Stimulated activated naive CD4-positive, alpha-beta T cell (primary cell): ENCODE data around the gene MRM2.

Source experiments
- DNase-seq, 6 experiments: peaks; one replicate each; lab custom pipeline; 2025; lab: John Stamatoyannopoulos, UW

The MRM2 gene

DNA sequence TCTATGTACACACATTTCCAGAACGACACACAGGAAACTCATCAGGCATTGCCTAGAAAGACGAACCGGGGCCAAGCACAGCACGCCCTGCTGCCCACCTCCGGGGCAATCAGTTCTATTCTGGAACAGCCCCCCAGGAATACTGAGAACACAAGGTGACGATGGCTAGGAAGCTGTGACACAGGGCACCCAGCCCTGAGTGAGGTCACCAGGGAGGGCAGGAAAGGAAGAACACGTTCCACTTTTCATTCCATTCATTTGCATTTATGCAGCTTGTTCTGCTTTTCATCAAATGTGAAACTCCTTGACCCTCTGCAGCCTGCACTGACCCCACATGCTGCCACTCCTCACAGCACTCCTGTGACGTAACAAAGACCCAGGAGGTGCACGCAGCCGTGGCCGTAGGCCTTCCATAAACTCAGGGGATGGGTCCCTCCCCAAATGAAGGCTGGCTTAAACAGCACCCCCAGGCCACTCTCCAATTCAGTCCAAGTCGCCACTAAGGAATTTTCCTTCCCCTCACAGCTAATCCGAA is 38.2 kb downstream of the MRM2 start:
- DNase-seq = no peak

DNA sequence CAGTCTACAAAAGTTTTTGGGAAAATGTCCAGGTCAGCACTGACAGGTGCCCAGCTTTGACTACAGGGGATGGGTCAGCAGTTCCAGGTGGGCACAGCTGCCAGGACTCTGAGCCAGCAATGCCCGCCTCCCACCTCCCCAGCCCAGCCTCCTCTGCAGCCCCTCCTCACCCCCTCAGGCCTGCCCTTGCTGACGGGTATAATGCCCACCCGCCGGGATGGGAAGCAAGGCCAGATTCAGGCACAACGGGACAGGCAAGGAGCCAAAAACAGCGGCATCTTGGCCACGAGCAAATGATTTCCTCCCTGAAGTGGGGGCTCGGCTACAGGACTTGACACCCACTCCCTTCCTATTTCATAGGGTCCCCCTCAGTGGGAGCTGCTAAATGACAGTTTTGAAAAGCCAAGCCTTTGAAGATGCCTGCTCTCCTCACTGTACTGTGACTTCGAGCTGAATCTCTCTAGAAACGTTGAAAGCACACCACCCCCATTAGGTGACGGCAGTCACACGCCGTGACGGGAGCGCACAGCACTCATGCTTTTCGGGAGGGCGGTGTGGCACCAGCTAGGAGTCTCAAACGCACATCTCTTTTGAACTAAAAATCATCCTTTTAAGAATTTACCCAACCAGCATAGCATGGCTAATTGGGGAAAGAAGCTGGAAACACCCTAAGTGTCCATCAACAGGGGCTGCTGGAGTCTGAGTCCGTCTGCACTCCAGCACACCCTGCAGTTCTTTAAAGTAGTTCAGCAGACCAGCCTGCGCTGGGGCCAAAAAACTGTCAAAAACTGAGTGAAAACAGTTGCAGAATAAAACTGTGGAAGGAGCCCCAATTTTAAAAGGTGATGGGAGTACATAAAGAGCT is 38.9 kb downstream of the MRM2 start:
- DNase-seq = no peak

DNA sequence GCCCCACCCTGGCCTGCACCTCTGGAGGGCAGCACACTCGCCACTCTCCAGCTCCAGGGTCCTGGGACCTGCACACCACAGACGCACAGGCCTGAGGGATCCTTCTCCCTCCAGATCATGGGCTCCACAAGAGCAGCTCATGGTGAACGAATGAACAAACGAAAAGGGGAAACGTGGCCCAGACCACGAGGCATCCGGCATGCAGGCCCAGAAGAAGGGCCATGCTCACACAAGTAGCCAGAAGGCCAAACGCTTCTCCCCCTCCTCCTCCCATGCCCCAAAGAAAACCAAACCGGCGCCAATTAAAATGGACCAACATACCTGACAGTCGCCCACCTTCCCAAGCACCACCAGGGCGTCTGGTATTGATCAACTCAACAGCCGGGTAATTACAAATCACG is 39.6 kb downstream of the MRM2 start:
- DNase-seq = no peak

DNA sequence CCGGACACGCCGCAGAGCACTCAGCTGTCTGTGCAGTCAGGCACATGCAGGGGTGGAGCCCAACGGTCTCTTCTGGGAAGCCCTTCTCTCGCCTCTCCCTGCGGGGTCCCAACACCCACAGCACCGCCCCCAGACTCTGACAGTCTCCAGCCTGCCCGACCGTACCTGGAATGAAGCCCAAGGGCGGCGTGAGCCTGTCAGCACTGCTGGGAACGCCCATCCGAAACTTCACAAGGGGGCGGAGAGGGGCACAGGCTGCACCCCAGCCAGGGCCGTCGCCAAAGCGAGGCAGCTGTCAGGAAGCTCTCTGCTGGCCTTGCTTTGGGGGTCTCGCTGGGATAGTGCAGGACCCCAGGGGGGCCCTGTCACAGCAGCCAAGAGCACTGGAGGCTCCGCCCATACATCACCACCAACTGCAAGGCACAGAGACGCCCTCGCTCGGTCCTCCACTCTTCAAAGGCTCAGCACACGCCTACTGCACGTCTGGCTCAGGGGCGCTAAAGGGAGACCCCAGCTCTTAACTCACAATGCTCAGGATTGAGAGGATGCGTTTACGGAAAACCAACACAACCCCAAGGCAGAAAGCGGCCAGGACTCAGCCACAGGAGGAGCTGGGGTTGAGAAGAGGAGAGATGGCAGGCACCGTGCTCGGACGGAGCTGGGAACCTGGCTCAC is 40.2 kb downstream of the MRM2 start:
- no peak for DNase-seq

DNA sequence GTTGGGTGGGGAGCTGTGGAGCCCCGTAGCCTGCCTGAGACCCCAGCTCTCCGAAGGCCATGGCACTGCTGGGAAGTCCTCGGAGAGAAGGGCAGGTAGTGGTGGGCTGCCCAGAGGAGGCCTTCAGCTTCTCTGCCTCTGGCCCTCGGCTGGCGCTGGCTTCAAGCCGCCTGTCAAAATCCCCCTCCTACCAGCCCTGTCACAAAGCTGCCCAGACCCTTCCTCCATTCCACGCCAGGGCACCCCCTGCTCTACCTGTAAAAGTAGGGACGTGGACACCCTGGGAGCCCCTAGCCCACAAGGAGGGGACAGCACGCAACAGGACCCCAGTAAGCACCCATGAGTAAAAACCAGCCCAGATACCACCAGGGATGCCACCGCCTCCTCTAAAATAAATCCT is 40.9 kb downstream of the MRM2 start:
- DNase-seq = no peak

GRCh38 chr7:2200584-2200980 is 41.4 kb downstream of the MRM2 start:
- DNase-seq = no peak

DNA sequence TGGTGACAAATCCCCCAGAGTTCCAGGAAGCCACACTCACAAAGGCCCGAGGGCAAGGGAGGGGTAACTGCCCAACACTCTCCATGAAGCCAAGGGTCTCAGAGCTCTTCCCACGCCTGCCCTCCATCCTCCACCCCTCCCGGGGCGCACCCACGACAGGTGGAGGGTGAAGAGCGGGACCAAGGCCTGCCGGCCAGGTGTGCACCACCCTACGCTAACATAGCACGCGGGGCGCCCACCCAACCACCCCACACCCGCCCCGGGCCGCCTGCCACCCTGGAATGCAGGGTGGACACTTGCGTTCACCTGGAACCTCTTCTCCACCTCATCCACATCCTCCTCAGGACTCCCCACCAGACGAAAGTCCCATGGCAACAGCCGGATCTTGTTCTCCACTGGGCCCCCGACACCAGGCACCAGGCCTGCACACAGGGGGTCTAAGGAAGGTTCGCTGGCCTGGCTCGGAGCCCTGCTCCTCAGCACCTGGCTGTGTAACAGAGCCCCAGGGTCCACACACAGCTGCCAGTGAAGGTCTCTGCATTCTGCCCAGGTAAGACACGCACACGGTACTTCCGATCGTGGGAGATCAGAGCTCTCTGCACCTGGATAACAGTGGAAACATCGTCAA is 41.9 kb downstream of the MRM2 start:
- no peak for DNase-seq

- no peak for DNase-seq
Measured at GRCh38 chr7:2199528-2199927, 42.5 kb downstream of the MRM2 start.

GRCh38 chr7:2198760-2199159 is 43.2 kb downstream of the MRM2 start:
- no peak for DNase-seq

DNA sequence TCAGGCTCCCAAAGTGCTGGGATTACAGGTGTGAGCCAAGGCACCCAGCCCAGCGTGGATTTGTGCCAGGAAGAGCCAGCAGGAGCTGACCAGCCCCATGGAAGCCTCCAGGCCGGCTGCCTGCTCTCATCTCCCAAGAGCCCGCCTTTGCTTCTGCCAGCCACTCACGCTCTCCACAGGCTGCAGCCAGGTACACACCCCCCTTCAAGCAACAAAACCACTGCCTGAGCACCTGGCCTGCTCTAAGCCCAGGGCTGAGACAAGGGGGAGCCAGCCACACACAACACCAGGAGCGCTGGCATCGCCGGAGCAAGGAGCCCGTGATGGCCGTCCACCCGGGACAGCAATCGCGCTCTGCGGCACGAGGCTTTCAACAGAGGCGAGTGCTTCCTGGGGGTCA is 43.8 kb downstream of the MRM2 start:
- DNase-seq = no peak

DNA sequence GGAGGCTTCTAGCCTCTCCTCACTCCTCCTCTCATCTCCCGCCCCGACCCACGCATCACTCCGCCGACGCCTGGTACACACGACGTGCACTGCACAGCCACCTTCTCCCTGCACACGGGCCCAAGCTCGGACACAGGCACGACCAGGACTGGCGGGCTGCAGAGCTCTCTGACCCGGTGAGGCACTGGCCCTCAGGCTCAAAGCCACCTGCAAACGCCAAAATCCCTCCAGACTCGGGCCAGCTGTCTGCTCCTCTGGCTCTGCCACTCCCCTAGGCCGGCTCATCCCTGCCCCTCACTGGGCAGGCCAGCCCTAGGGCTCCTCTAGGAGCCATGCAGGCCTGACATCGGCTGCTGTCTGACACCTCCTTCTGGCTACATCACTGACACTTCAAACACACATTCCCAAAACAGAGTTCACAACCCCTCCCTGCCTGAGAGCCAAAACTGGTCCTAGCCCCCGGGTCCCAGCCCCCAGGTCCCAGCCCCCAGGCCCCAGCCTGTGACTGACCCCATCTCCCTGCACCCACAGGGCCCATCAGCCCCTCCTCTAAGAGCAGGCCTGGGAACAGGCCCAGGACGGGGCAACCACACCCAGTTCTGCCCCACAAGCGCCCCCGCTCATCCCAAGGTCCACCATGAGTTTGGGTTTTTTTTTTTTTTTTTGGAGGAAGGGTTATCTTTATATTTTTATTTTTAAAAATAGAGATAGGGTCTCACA is 44.4 kb downstream of the MRM2 start:
- DNase-seq = no peak

DNA sequence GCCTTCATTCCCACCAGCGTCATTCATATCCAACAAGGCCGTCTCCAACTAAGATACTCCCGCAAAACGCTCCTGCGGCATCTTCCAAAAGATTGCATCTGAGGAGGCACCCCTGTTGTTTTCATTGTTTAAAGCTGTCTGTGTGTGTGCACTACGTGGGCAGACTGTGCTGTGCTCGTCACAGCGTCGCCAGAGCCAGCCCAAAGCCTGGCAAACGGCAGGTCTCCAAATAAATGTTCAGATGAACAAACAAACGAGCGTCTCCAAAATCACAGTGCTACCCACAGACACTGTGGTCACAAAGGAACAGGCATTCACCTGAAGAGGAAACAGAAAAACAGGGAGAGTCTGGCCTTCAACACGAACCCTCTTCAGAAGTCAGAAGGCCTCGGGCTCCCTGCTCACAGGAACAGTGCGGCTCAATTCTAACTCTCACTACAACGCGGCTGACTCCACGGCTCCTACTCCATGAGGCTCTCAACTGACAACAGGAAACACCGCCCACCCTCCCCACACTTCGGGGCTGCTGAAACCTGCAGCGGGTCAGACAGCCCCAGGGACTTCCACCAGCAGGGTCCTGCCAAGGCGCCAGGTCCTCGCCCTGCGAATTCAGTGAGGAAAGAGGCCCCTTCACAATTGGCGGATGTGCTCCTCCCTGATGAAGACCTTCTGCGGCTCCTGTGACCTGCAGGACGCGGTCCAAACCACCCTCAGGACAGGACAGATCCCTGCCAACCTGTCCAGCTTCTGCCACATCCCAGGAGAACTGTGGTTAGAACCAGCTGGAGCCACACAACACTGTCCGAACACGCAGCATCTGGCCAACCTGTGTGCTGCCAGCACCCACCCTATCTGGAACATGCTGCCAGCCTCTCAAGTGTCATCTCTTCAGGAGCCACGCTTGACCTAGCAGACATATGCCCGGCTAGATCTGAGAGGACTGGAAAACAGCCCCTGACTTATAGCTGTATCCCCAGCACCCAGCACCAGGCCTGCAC is 45.3 kb downstream of the MRM2 start:
- DNase-seq = no peak

GRCh38 chr7:2195400-2196246 is 46.4 kb downstream of the MRM2 start:
- DNase-seq = no peak

- DNase-seq = no peak
Measured at GRCh38 chr7:2193575-2194305, 48.3 kb downstream of the MRM2 start.

GRCh38 chr7:2192831-2193534 is 49.0 kb downstream of the MRM2 start:
- DNase-seq = no peak

DNA sequence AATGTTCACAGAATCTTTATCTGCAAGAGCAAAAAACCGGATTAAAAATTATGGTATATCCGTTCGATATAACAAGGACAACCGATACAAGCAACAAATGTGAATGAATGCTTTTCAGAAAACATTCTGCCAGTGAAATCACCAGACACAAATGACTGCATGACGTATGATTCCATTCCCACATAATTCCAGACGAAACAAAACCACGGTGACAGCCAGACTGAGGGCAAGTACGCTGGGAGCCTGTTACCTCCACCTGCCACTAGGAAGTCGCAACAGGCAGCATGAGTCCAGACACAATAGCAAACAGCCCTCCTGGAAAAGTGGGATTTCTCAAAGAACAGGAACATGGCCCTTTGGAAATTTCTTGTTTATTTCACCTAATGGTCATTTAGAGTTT is 51.0 kb downstream of the MRM2 start:
- no peak for DNase-seq

GRCh38 chr7:2190531-2190930 is 51.5 kb downstream of the MRM2 start:
- no peak for DNase-seq

DNA sequence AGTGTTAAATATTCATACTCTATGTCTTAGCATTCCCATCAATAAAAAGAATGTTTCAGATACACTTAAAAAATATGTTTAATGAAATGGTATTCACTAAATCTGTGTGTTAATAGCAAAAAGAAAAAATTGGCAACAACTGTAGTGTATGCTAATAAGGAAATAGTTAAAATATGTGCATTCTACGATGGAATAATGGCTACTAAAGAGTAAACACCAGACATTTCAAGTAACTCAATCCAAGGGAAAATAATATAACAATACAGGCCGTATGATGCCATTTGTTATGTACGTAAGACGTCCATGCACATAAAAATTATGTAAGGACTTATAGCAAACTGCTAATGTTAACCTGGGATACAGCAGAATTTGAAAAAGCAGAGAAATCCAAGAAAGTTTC is 55.8 kb downstream of the MRM2 start:
- no peak for DNase-seq

DNA sequence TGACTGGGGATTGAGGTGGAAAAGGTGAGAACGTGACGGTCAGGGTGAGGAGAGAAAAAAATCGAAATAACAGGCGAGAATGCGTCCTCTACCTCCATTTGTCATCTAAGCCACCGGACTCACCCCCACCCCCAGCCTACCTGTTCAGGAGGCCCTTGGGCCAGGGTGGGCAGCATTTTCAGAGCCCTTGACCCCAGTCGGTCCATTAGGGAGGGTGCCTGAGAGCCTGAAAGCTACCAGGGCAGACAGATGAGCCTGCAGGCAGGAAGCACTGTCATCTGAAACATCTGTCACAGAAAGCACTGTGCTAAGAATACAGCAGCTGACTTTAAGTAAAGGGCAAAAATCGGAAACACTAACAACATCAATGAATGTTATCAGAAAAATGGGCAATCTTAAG is 56.3 kb downstream of the MRM2 start:
- no peak for DNase-seq
